Suprapubic skin (tissue), 4 donors: ENCODE results near the gene NKAIN2. TPM values are rescaled to one million over a fixed set of nuclear protein-coding genes. Genes with fewer than 3 reads are reported as not detected.

Experiments used
- DNase-seq, 2 donors: peaks; one replicate each; pipeline ENCODE4 v3.0.0-alpha.2; 2019; ENCODE audit warnings: low spot score in 2 of 2
- H3K27ac ChIP-seq: fragments of 200-600 bp; sonication (generic); one replicate; pipeline ENCODE4 v1.5.1; 2019
- H3K27me3 ChIP-seq: fragments of 200-600 bp; sonication (generic); one replicate; pipeline ENCODE4 v1.5.1; 2019
- H3K36me3 ChIP-seq: fragments of 200-600 bp; sonication (generic); one replicate; pipeline ENCODE4 v1.5.1; 2019
- H3K4me1 ChIP-seq: fragments of 200-600 bp; sonication (generic); one replicate; pipeline ENCODE4 v1.5.1; 2019
- H3K4me3 ChIP-seq: fragments of 200-600 bp; sonication (generic); one replicate; pipeline ENCODE4 v1.5.1; 2019; ENCODE audit warnings: mild to moderate bottlenecking
- H3K9me3 ChIP-seq: fragments of 200-600 bp; sonication (generic); one replicate; pipeline ENCODE4 v1.5.1; 2019
- CTCF ChIP-seq, 2 donors: fragments of 200-600 bp in 1 of 2; fragments of 450-650 bp in 1 of 2; sonication (generic) in 1 of 2; IDR thresholded peaks; one replicate each; pipeline ENCODE4 v1.5.1; 2016 to 2019; ENCODE audit warnings: antibody characterized with exemption in 2 of 2, mild to moderate bottlenecking in 1 of 2, moderate library complexity in 1 of 2
- EP300 ChIP-seq: sonication (generic); formaldehyde crosslinking; IDR thresholded peaks from one replicate; pipeline ENCODE4 v1.6.1; 2017; ENCODE audit warnings: antibody characterized with exemption
- POLR2A ChIP-seq, 2 donors: fragments of 450-650 bp; IDR thresholded peaks; one replicate each; pipeline ENCODE4 v1.6.1; 2017; ENCODE audit warnings: antibody characterized with exemption in 2 of 2, mild to moderate bottlenecking in 2 of 2, moderate library complexity in 2 of 2
- POLR2AphosphoS5 ChIP-seq, 3 donors: sonication (generic); formaldehyde crosslinking; IDR thresholded peaks; one replicate each; pipeline ENCODE4 v1.6.1; 2017; ENCODE audit warnings: antibody characterized with exemption in 3 of 3
- WGBS: methylation state at CpG from one replicate; pipeline ENCODE4 v1.1.5; 2018; 5-methylcytosine and 5-hydroxymethylcytosine counted together
- total RNA-seq, 4 donors: library from RNA; depleted of rRNA; stranded (reverse); fragments of >200 nt; gene quantifications; one replicate each; pipeline ENCODE4 v1.1.0, GENCODE V29; 2016

NKAIN2 gene
- total RNA-seq, 4 donors from 2014 or later = 0.40 TPM; not detected in 3

GRCh38 chr6:124022641-124023040 is 219.0 kb downstream of the NKAIN2 start:
- H3K27me3 ChIP-seq = no peaks in the 10 kb centered on the region
- no peaks in the 10 kb centered on the region for H3K9me3 ChIP-seq
- H3K4me1 ChIP-seq = no peaks in the 10 kb centered on the region
- 81% methylated on average over 2 of the region's 2 CpGs for WGBS
- no peaks in the 10 kb centered on the region for H3K36me3 ChIP-seq
- no peak overlapping the region for H3K27ac ChIP-seq
- no peak for DNase-seq
- no peak overlapping the region for H3K4me3 ChIP-seq
- TF ChIP-seq POLR2AphosphoS5 (IDR thresholded peaks at IDR 0.05) (no peak), CTCF (IDR thresholded peaks at IDR 0.05) (no peak), POLR2A (IDR thresholded peaks at IDR 0.05) (no peak), EP300 (no peak)

GRCh38 chr6:124026694-124027093 is 223.0 kb downstream of the NKAIN2 start:
- TF ChIP-seq POLR2A (IDR thresholded peaks at IDR 0.05) (no peak), EP300 (no peak), POLR2AphosphoS5 (IDR thresholded peaks at IDR 0.05) (no peak), CTCF (IDR thresholded peaks at IDR 0.05) (no peak)
- H3K36me3 ChIP-seq = no peaks in the 10 kb centered on the region
- no peaks in the 10 kb centered on the region for H3K9me3 ChIP-seq
- no peaks in the 10 kb centered on the region for H3K4me1 ChIP-seq
- H3K27me3 ChIP-seq = no peaks in the 10 kb centered on the region
- H3K4me3 ChIP-seq = no peak overlapping the region
- no peak overlapping the region for H3K27ac ChIP-seq
- WGBS = 57% methylated on average over 2 of the region's 2 CpGs
- DNase-seq = no peak

GRCh38 chr6:124027392-124027791 is 223.7 kb downstream of the NKAIN2 start:
- Histone ChIP-seq H3K27me3 (no peaks in the 10 kb centered on the region), H3K9me3 (no peaks in the 10 kb centered on the region), H3K27ac (no peak overlapping the region), H3K4me3 (no peak overlapping the region), H3K36me3 (no peaks in the 10 kb centered on the region), H3K4me1 (no peaks in the 10 kb centered on the region)
- DNase-seq = no peak
- 95% methylated on average over 7 of the region's 7 CpGs for WGBS
- TF ChIP-seq POLR2AphosphoS5 (IDR thresholded peaks at IDR 0.05) = no peak
- TF ChIP-seq POLR2A (IDR thresholded peaks at IDR 0.05) = no peak
- no peak for TF ChIP-seq EP300
- TF ChIP-seq CTCF (IDR thresholded peaks at IDR 0.05) = no peak

- H3K36me3 ChIP-seq = no peaks in the 10 kb centered on the region
- no peaks in the 10 kb centered on the region for H3K27me3 ChIP-seq
- WGBS = 95% methylated on average over 2 of the region's 2 CpGs
- TF ChIP-seq POLR2A (IDR thresholded peaks at IDR 0.05) (no peak), CTCF (IDR thresholded peaks at IDR 0.05) (no peak), EP300 (no peak), POLR2AphosphoS5 (IDR thresholded peaks at IDR 0.05) (no peak)
- no peaks in the 10 kb centered on the region for H3K4me1 ChIP-seq
- no peak for DNase-seq
- H3K27ac ChIP-seq = no peak overlapping the region
- no peaks in the 10 kb centered on the region for H3K9me3 ChIP-seq
- no peak overlapping the region for H3K4me3 ChIP-seq
These were observed 224.5 kb downstream of the NKAIN2 start for GRCh38 chr6:124028117-124028516.

- TF ChIP-seq POLR2A (IDR thresholded peaks at IDR 0.05) = no peak
- TF ChIP-seq EP300 = no peak
- TF ChIP-seq POLR2AphosphoS5 (IDR thresholded peaks at IDR 0.05) = no peak
- 92% methylated on average over 5 of the region's 5 CpGs for WGBS
- H3K36me3 ChIP-seq = no peaks in the 10 kb centered on the region
These were observed 225.9 kb downstream of the NKAIN2 start for GRCh38 chr6:124029567-124029966.

GRCh38 chr6:124033501-124033900 is 229.8 kb downstream of the NKAIN2 start:
- no peaks in the 10 kb centered on the region for H3K4me1 ChIP-seq
- WGBS = 83% methylated on average over 3 of the region's 3 CpGs
- no peak for DNase-seq
- no peaks in the 10 kb centered on the region for H3K9me3 ChIP-seq
- no peak overlapping the region for H3K4me3 ChIP-seq
- no peaks in the 10 kb centered on the region for H3K36me3 ChIP-seq
- TF ChIP-seq CTCF (IDR thresholded peaks at IDR 0.05) (no peak), EP300 (no peak), POLR2A (IDR thresholded peaks at IDR 0.05) (no peak), POLR2AphosphoS5 (IDR thresholded peaks at IDR 0.05) (no peak)
- H3K27ac ChIP-seq = no peak overlapping the region
- H3K27me3 ChIP-seq = no peaks in the 10 kb centered on the region

More at GRCh38 chr6:124029567-124029966, 225.9 kb downstream of the NKAIN2 start:
- no peak for DNase-seq
- no peak overlapping the region for H3K4me3 ChIP-seq
- no peaks in the 10 kb centered on the region for H3K4me1 ChIP-seq
- no peaks in the 10 kb centered on the region for H3K9me3 ChIP-seq
- no peaks in the 10 kb centered on the region for H3K27me3 ChIP-seq
- H3K27ac ChIP-seq = no peak overlapping the region
